Cardiac fibroblast (primary cell): ENCODE measurements around the gene MBTPS1.

Experiments
- DNase-seq, 2 donors: peaks; one replicate each; pipeline versions ENCODE4 v3.0.0 to v3.0.0-alpha.2; 2010; ENCODE audit warnings: low read depth in 2 of 2
- H3K4me3 ChIP-seq, 2 donors: replicated peaks in 1 of 2; 1 replicate in 1 of 2; 2 replicates in 1 of 2; pipeline ENCODE4 v1.5.1; 2011; ENCODE audit warnings: low read depth in 2 of 2, low read length in 2 of 2, mild to moderate bottlenecking in 2 of 2, moderate library complexity in 1 of 2
- CTCF ChIP-seq: IDR thresholded peaks from one replicate; pipeline ENCODE4 v1.5.1; 2011; ENCODE audit warnings: low read depth, mild to moderate bottlenecking, low read length, inconsistent platforms

Gene MBTPS1

GRCh38 chr16:84063980-84064379, 52.8 kb downstream of the MBTPS1 start:
- TF ChIP-seq CTCF = no peak
- no peak overlapping the region for H3K4me3 ChIP-seq
- no peak for DNase-seq

GRCh38 chr16:84062734-84063640, 53.8 kb downstream of the MBTPS1 start:
- no peak overlapping the region for H3K4me3 ChIP-seq
- peak; percentile 89 for TF ChIP-seq CTCF
- peak; percentile 82 to 85 for DNase-seq

- no peak overlapping the region for H3K4me3 ChIP-seq
- TF ChIP-seq CTCF = no peak
- DNase-seq = no peak
These were observed 55.4 kb downstream of the MBTPS1 start for GRCh38 chr16:84061236-84061819.

GRCh38 chr16:84059946-84060901, 56.5 kb downstream of the MBTPS1 start:
- TF ChIP-seq CTCF = no peak
- no peak for DNase-seq
- no peak overlapping the region for H3K4me3 ChIP-seq

- TF ChIP-seq CTCF = no peak
- peak; percentile 3 to 11 for DNase-seq
- H3K4me3 ChIP-seq = no peak overlapping the region
These were observed 57.6 kb downstream of the MBTPS1 start for GRCh38 chr16:84059111-84059510.

GRCh38 chr16:84058664-84059063, 58.1 kb downstream of the MBTPS1 start:
- no peak for TF ChIP-seq CTCF
- H3K4me3 ChIP-seq = no peak overlapping the region
- DNase-seq = peak in 1 of 2 donors; percentile 29
